ENCODE data around the gene CHTF18. TPM values are rescaled to one million over a fixed set of nuclear protein-coding genes. Genes with fewer than 3 reads are reported as not detected.

CHTF18 gene
- total and polyA plus RNA-seq, 2 experiments from 2014 or later: 61.3 to 129 TPM

GRCh38 chr16:818592-818991 is 30.2 kb downstream of the CHTF18 start:
- no peak for DNase-seq (ENCODE audit: low spot score)
- Mint-ChIP-seq H3K9me3 (no peaks in the 10 kb centered on the region), H3K27me3 (ENCODE audit: insufficient read depth, low read depth, poor library complexity) (peaks cover 5% of the 10 kb centered on the region), H3K36me3 (ENCODE audit: low read depth) (no peaks in the 10 kb centered on the region), H3K4me3 (no peak overlapping the region), H3K27ac (no peak overlapping the region), H3K4me1 (peaks cover 2% of the 10 kb centered on the region)
- Histone ChIP-seq H3K79me2 (replicated peaks; ENCODE audit: insufficient read depth) (no peaks in the 10 kb centered on the region), H3F3A (replicated peaks; ENCODE audit: low read depth) (no peaks in the 10 kb centered on the region), H2AFZ (no peak overlapping the region), H3K27me3 (ENCODE audit: insufficient read depth) (no peaks in the 10 kb centered on the region), H3K4me1 (ENCODE audit: insufficient read depth) (no peaks in the 10 kb centered on the region), H3K4me3 (no peak overlapping the region), H3K4me2 (no peak overlapping the region), H4K20me1 (replicated peaks; ENCODE audit: insufficient read depth) (no peaks in the 10 kb centered on the region), H3K9me2 (ENCODE audit: insufficient read depth) (no peaks in the 10 kb centered on the region), H3K36me3 (ENCODE audit: insufficient read depth) (no peaks in the 10 kb centered on the region), H3K27ac (ENCODE audit: low read depth) (no peak overlapping the region)
- TF ChIP-seq ZNF331 (CRISPR knock-in tag; IDR thresholded peaks at IDR 0.05; ENCODE audit: low read depth) (no peak), EZH2phosphoT487 (IDR thresholded peaks at IDR 0.05; ENCODE audit: unreplicated experiment) (no peak), ZNF462 (CRISPR knock-in tag; IDR thresholded peaks at IDR 0.05) (no peak), CREB1 (CRISPR knock-in tag; IDR thresholded peaks at IDR 0.05; ENCODE audit: low read depth) (no peak), REST (IDR thresholded peaks at IDR 0.05; ENCODE audit: unreplicated experiment) (no peak)
- ATAC-seq: no peak
